ENCODE measurements around the gene COL4A5. TPM values are rescaled to one million over a fixed set of nuclear protein-coding genes. Genes with fewer than 3 reads are reported as not detected.

COL4A5 gene
- total RNA-seq, 2 donors from 2014 or later, result 39.8 to 53.5 TPM

- DNase-seq (ENCODE audit: low spot score), result no peak
- no peak within 1 kb of the TSS for H3K27ac ChIP-seq
- H3K27me3 ChIP-seq (replicated peaks; ENCODE audit: insufficient read depth), result no peaks in the 10 kb centered on the region
- H3K4me1 ChIP-seq (ENCODE audit: control insufficient read depth in 1 of 2, low read depth in 2 of 2), result peaks cover 0 to 10% of the 10 kb centered on the region in 2 donors
- TF ChIP-seq, protein P1, sequence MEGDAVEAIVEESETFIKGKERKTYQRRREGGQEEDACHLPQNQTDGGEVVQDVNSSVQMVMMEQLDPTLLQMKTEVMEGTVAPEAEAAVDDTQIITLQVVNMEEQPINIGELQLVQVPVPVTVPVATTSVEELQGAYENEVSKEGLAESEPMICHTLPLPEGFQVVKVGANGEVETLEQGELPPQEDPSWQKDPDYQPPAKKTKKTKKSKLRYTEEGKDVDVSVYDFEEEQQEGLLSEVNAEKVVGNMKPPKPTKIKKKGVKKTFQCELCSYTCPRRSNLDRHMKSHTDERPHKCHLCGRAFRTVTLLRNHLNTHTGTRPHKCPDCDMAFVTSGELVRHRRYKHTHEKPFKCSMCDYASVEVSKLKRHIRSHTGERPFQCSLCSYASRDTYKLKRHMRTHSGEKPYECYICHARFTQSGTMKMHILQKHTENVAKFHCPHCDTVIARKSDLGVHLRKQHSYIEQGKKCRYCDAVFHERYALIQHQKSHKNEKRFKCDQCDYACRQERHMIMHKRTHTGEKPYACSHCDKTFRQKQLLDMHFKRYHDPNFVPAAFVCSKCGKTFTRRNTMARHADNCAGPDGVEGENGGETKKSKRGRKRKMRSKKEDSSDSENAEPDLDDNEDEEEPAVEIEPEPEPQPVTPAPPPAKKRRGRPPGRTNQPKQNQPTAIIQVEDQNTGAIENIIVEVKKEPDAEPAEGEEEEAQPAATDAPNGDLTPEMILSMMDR (IDR thresholded peaks at IDR 0.05), result no peak
- H3K36me3 ChIP-seq, result no peaks in the 10 kb centered on the region
- no peaks in the 10 kb centered on the region for H3K9me3 ChIP-seq
- peak within 1 kb of the TSS; percentile 69 for H3K4me3 ChIP-seq
- no peak for ATAC-seq (ENCODE audit: insufficient number of reproducible peaks, low FRiP score, low read depth)
These were observed 297.2 kb downstream of the COL4A5 start, which contains the start of gene IRS4 for GRCh38 chrX:108736509-108737479. Gene IRS4 (minus strand): TSS chrX:108736563.

DNA sequence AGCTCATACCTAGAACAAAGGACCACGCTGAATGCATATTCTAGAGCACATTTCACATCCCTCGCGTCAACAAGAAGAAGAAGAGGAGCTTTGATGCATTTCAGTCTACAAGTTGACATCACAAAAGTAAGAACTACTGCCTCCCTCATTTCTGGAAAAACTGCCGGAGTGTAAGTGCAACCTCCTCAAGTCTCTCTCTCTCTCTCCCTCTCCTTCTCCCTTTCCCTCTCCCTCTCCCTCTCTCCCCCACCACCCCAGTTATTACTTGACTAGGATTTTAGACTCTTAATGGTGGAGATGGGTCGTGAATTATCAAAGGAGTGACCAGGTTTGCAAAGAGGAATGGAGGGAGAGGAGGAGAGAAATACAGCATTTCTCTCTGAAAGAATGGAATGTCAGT is 298.1 kb downstream of the COL4A5 start:
- H3K27me3 ChIP-seq (replicated peaks; ENCODE audit: insufficient read depth), result no peaks in the 10 kb centered on the region
- no peaks in the 10 kb centered on the region for H3K9me3 ChIP-seq
- peaks cover 0 to 10% of the 10 kb centered on the region in 2 donors for H3K4me1 ChIP-seq (ENCODE audit: control insufficient read depth in 1 of 2, low read depth in 2 of 2)
- H3K36me3 ChIP-seq, result no peaks in the 10 kb centered on the region
- TF ChIP-seq, protein P1 (IDR thresholded peaks at IDR 0.05), result no peak
- DNase-seq (ENCODE audit: low spot score) (no peak), ATAC-seq (ENCODE audit: insufficient number of reproducible peaks, low FRiP score, low read depth) (no peak)
- H3K4me3 ChIP-seq, result no peak overlapping the region
- H3K27ac ChIP-seq, result no peak overlapping the region

- DNase-seq (ENCODE audit: low spot score) (no peak), ATAC-seq (ENCODE audit: insufficient number of reproducible peaks, low FRiP score, low read depth) (no peak)
- no peaks in the 10 kb centered on the region for H3K27me3 ChIP-seq (replicated peaks; ENCODE audit: insufficient read depth)
- TF ChIP-seq, protein P1 (IDR thresholded peaks at IDR 0.05), result no peak
- no peaks in the 10 kb centered on the region for H3K9me3 ChIP-seq
- peaks cover 0 to 10% of the 10 kb centered on the region in 2 donors for H3K4me1 ChIP-seq (ENCODE audit: control insufficient read depth in 1 of 2, low read depth in 2 of 2)
- H3K36me3 ChIP-seq, result no peaks in the 10 kb centered on the region
- no peak overlapping the region for H3K4me3 ChIP-seq
- H3K27ac ChIP-seq, result no peak overlapping the region
These were observed 300.7 kb downstream of the COL4A5 start for GRCh38 chrX:108740299-108740774.

Other genes starting within 250 kb of the COL4A5 start
- 1 to 10 TPM; 1.3 to 2.2 TPM for gene COL4A6, start 1.4 kb upstream of the COL4A5 start, total RNA-seq

All from thoracic aorta (tissue), 2 donors.